Trophoblast cell (in vitro differentiated cells and primary cell): ENCODE measurements around the gene GDF11.
A peak's percentile ranks its signal among the peaks of the same experiment; 100 is the strongest.

Experiments
- DNase-seq, 2 donors: peaks; one replicate each; pipeline ENCODE4 v3.0.0-alpha.2; 2016
- H2AFZ ChIP-seq: 2 replicates; pipeline ENCODE4 v1.6.1; 2013; ENCODE audit warnings: low read length, moderate library complexity, mild to moderate bottlenecking; ENCODE audit not compliant: insufficient read depth, poor library complexity
- H2AK5ac ChIP-seq: 2 replicates; pipeline ENCODE4 v1.6.1; 2013; ENCODE audit warnings: mild to moderate bottlenecking, low read length
- H2BK120ac ChIP-seq: 2 replicates; pipeline ENCODE4 v1.6.1; 2013; ENCODE audit warnings: low read length, mild to moderate bottlenecking, moderate library complexity; ENCODE audit not compliant: insufficient read depth, poor library complexity
- H2BK12ac ChIP-seq: 2 replicates; pipeline ENCODE4 v1.6.1; 2013; ENCODE audit warnings: mild to moderate bottlenecking, low read length, moderate library complexity
- H2BK5ac ChIP-seq: 2 replicates; pipeline ENCODE4 v1.6.1; 2013; ENCODE audit warnings: low read length, low read depth, moderate library complexity, mild to moderate bottlenecking; ENCODE audit not compliant: poor library complexity
- H3K14ac ChIP-seq: 2 replicates; pipeline ENCODE4 v1.6.1; 2013; ENCODE audit warnings: mild to moderate bottlenecking, low read length
- H3K18ac ChIP-seq: 2 replicates; pipeline ENCODE4 v1.6.1; 2013; ENCODE audit warnings: mild to moderate bottlenecking, low read length
- H3K23ac ChIP-seq: 2 replicates; pipeline ENCODE4 v1.6.1; 2013; ENCODE audit warnings: low read length
- H3K27ac ChIP-seq: 2 replicates; pipeline ENCODE4 v1.5.1; 2013; ENCODE audit warnings: low read depth, mild to moderate bottlenecking, inconsistent platforms, low read length, moderate library complexity
- H3K27me3 ChIP-seq: 2 replicates; pipeline ENCODE4 v1.6.1; 2013; ENCODE audit warnings: inconsistent platforms, mild to moderate bottlenecking, low read length, moderate library complexity; ENCODE audit not compliant: insufficient read depth
- H3K36me3 ChIP-seq, 2 experiments: 1 replicate in 1 of 2; 2 replicates in 1 of 2; pipeline ENCODE4 v1.6.1; 2013; ENCODE audit warnings: low read length in 2 of 2, mild to moderate bottlenecking in 2 of 2, moderate library complexity in 1 of 2; ENCODE audit not compliant: insufficient read depth in 2 of 2, control insufficient read depth in 1 of 2
- H3K4ac ChIP-seq: 2 replicates; pipeline ENCODE4 v1.6.1; 2013; ENCODE audit warnings: low read depth, mild to moderate bottlenecking, low read length, moderate library complexity
- H3K4me1 ChIP-seq, 2 experiments: 1 replicate in 1 of 2; 2 replicates in 1 of 2; pipeline ENCODE4 v1.6.1; 2013; ENCODE audit warnings: low read length in 2 of 2, mild to moderate bottlenecking in 2 of 2, moderate library complexity in 1 of 2; ENCODE audit not compliant: insufficient read depth in 2 of 2, control insufficient read depth in 1 of 2
- H3K4me2 ChIP-seq: 2 replicates; pipeline ENCODE4 v1.6.1; 2013; ENCODE audit warnings: inconsistent platforms, mild to moderate bottlenecking, low read length, moderate library complexity
- H3K4me3 ChIP-seq: 2 replicates; pipeline ENCODE4 v1.5.1; 2013; ENCODE audit warnings: mild to moderate bottlenecking, low read depth, low read length, inconsistent platforms
- H3K79me1 ChIP-seq: one replicate; pipeline ENCODE4 v1.6.1; 2013; ENCODE audit warnings: low read length
- H3K79me2 ChIP-seq: 2 replicates; pipeline ENCODE4 v1.6.1; 2013; ENCODE audit warnings: low read length, mild to moderate bottlenecking; ENCODE audit not compliant: control insufficient read depth, insufficient read depth, poor library complexity
- H3K9ac ChIP-seq: 2 replicates; pipeline ENCODE4 v1.6.1; 2013; ENCODE audit warnings: mild to moderate bottlenecking, low read length
- H3K9me3 ChIP-seq: 2 replicates; pipeline ENCODE4 v1.6.1; 2013; ENCODE audit warnings: low read depth, mild to moderate bottlenecking, control low read depth, inconsistent platforms, low read length; ENCODE audit not compliant: insufficient read depth
- H4K12ac ChIP-seq: 2 replicates; pipeline ENCODE4 v1.6.1; 2013; ENCODE audit warnings: low read depth, mild to moderate bottlenecking, low read length, moderate library complexity
- H4K8ac ChIP-seq: 2 replicates; pipeline ENCODE4 v1.6.1; 2013; ENCODE audit warnings: low read depth, mild to moderate bottlenecking, low read length, moderate library complexity
- H4K91ac ChIP-seq: one replicate; pipeline ENCODE4 v1.6.1; 2013; ENCODE audit warnings: low read depth, mild to moderate bottlenecking, low read length, moderate library complexity
- WGBS: extraction: QIAGEN DNeasy Blood & Tissue Kit; methylation state at CpG from one replicate; pipeline ENCODE4 v1.1.7; 2013; ENCODE audit warnings: missing lambda C conversion rate; ENCODE audit not compliant: insufficient read length, insufficient coverage; ENCODE audit errors: extremely low coverage; 5-methylcytosine and 5-hydroxymethylcytosine counted together

The GDF11 gene

DNA sequence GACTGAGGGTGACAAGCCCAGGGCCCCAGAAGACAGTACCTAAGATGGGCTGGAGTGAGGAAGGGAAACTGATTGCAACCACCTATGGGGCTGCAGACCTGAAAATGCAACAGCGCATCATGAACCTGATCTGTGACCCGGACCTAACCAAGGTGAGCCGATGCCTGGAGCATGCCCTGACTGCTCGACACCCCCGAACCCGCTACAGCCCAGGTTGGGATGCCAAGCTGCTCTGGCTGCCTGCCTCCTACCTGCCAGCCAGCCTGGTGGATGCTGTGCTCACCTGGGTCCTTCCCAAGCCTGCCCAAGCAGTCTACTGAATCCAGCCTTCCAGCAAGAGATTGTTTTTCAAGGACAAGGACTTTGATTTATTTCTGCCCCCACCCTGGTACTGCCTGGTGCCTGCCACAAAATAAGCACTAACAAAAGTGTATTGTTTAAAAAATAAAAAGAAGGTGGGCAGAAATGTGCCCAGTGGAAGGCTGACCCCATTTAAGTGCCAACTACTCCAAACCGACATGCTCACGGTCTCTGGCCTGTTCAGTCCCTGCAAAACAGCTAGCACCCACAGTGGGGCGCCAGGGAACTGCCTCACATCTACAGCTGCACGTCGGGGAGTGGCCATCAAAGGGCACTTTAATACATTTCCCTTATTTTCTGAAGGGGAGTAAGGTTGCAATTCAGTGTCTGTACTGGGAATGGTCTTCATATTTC, 18.5 kb upstream of the GDF11 start:
- peaks cover 6 to 11% of the 10 kb centered on the region in 2 experiments for H3K4me1 ChIP-seq
- no peak overlapping the region for H3K27ac ChIP-seq
- DNase-seq = peak; percentile 40 to 52
- peaks cover 15% of the 10 kb centered on the region for H3K79me1 ChIP-seq
- no peak overlapping the region for H2BK12ac ChIP-seq
- no peak overlapping the region for H4K8ac ChIP-seq
- no peak overlapping the region for H3K14ac ChIP-seq
- no peak overlapping the region for H2BK5ac ChIP-seq
- H2AFZ ChIP-seq = no peak overlapping the region
- no peak overlapping the region for H2AK5ac ChIP-seq
- no peak overlapping the region for H3K4me3 ChIP-seq
- no peak overlapping the region for H3K4ac ChIP-seq
- peaks cover 20% of the 10 kb centered on the region for H3K79me2 ChIP-seq
- no CpG with 5 or more reads among the region's 11 CpGs for WGBS
- no peak overlapping the region for H3K18ac ChIP-seq
- H4K12ac ChIP-seq = no peak overlapping the region
- H3K9ac ChIP-seq = no peak overlapping the region
- H3K27me3 ChIP-seq = no peaks in the 10 kb centered on the region
- no peak overlapping the region for H3K23ac ChIP-seq
- no peaks in the 10 kb centered on the region for H3K9me3 ChIP-seq
- no peak overlapping the region for H4K91ac ChIP-seq
- peaks cover 35 to 41% of the 10 kb centered on the region in 2 experiments for H3K36me3 ChIP-seq
- H3K4me2 ChIP-seq = no peak overlapping the region
- no peak overlapping the region for H2BK120ac ChIP-seq

DNA sequence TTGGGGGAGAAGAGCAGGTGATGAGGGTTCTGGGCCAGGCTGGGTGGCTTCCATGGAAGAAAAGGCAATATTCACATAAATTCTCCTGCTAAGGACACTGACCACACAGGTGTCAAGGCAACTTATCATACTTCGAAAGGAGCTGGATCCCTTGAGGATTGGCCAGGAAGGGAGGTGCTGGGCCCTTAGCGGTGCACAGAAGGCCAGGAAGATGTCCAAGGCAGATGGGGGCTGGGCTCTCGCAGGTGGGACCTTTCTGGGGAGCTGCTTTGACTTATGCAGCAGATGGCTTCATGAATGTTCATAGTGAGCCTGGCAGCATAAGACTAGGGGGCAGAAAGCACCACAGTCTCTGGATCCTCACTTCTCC, 18.0 kb upstream of the GDF11 start:
- Histone ChIP-seq H3K36me3 (peaks cover 35 to 41% of the 10 kb centered on the region in 2 experiments), H3K23ac (no peak overlapping the region), H3K4me2 (no peak overlapping the region), H4K91ac (no peak overlapping the region), H3K27me3 (no peaks in the 10 kb centered on the region), H3K27ac (no peak overlapping the region), H3K9ac (no peak overlapping the region), H4K8ac (no peak overlapping the region), H3K79me1 (peaks cover 18% of the 10 kb centered on the region), H2BK5ac (no peak overlapping the region), H3K14ac (no peak overlapping the region), H2AFZ (no peak overlapping the region), H2AK5ac (no peak overlapping the region), H3K4ac (no peak overlapping the region), H3K79me2 (peaks cover 21% of the 10 kb centered on the region), H2BK12ac (no peak overlapping the region), H3K9me3 (no peaks in the 10 kb centered on the region), H4K12ac (no peak overlapping the region), H2BK120ac (no peak overlapping the region), H3K4me1 (peaks cover 8 to 14% of the 10 kb centered on the region in 2 experiments), H3K4me3 (no peak overlapping the region), H3K18ac (no peak overlapping the region)
- no peak for DNase-seq
- no CpG with 5 or more reads among the region's 3 CpGs for WGBS

DNA sequence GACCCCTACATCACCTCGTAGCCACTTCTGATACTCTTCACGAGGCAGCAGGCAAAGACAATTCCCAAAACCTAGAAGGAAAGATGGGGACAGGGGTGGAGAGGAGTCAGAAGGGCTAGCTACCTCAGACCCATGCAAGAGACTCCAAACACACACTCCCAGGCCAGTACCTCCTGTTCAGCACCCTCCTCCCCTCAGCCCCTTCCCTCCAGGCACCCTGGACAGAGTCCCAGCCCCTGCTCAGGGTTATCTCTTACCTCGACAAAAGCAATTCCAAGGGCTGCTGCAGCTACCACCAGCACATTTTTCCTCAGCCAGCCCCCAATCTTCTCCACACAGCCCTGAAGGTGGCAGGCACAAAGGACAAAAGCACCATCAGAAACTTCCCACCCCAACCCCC, 17.4 kb upstream of the GDF11 start:
- Histone ChIP-seq H4K8ac (no peak overlapping the region), H3K4me3 (no peak overlapping the region), H3K79me1 (peaks cover 18% of the 10 kb centered on the region), H3K9ac (no peak overlapping the region), H3K79me2 (peaks cover 21% of the 10 kb centered on the region), H2BK120ac (no peak overlapping the region), H3K36me3 (peaks cover 35 to 41% of the 10 kb centered on the region in 2 experiments), H4K12ac (no peak overlapping the region), H2BK5ac (no peak overlapping the region), H3K18ac (peak overlapping the region; percentile 12), H4K91ac (no peak overlapping the region), H3K4ac (no peak overlapping the region), H3K14ac (no peak overlapping the region), H3K4me1 (peaks cover 11 to 17% of the 10 kb centered on the region in 2 experiments), H3K27ac (no peak overlapping the region), H2AK5ac (no peak overlapping the region), H3K23ac (no peak overlapping the region), H3K27me3 (no peaks in the 10 kb centered on the region), H2AFZ (no peak overlapping the region), H3K9me3 (no peaks in the 10 kb centered on the region), H2BK12ac (no peak overlapping the region), H3K4me2 (no peak overlapping the region)
- no peak for DNase-seq
- no CpG with 5 or more reads among the region's 3 CpGs for WGBS

DNA sequence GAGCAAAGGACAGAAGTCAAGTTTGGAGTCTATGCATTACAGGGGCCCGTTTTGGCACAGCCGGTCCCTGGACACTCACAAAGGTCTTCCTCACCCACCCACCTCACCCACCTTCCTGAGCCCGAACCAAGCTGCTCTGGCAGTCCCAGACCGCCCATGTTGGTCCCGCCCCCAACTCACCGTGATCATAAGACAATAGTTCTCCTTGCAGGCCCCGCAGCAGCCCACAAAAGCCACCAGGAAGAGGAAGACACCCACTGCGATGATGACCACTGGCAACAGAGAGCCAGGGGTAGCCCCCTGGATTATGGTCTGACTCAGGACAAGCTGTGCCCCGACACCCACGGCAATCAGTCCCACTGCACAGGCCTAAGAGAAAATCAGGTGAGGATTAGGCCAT, 16.0 kb upstream of the GDF11 start:
- peak overlapping the region; percentile 34 for H3K4me3 ChIP-seq
- peak overlapping the region; percentile 78 for H3K9ac ChIP-seq
- peaks cover 21% of the 10 kb centered on the region for H3K79me2 ChIP-seq
- H4K91ac ChIP-seq = no peak overlapping the region
- peak overlapping the region; percentile 8 for H4K8ac ChIP-seq
- peak overlapping the region; percentile 31 for H3K18ac ChIP-seq
- H3K79me1 ChIP-seq = peaks cover 18% of the 10 kb centered on the region
- H3K9me3 ChIP-seq = no peaks in the 10 kb centered on the region
- no peak overlapping the region for H2AK5ac ChIP-seq
- H3K4me1 ChIP-seq = peaks cover 11 to 17% of the 10 kb centered on the region in 2 experiments
- no peak overlapping the region for H4K12ac ChIP-seq
- no peak for DNase-seq
- H3K36me3 ChIP-seq = peaks cover 35 to 41% of the 10 kb centered on the region in 2 experiments
- H3K14ac ChIP-seq = no peak overlapping the region
- H3K27ac ChIP-seq = peak overlapping the region; percentile 34
- no CpG with 5 or more reads among the region's 10 CpGs for WGBS
- H3K4me2 ChIP-seq = peak overlapping the region; percentile 62
- H3K23ac ChIP-seq = peak overlapping the region; percentile 45
- peak overlapping the region; percentile 5 for H2BK5ac ChIP-seq
- H2BK120ac ChIP-seq = no peak overlapping the region
- H2BK12ac ChIP-seq = no peak overlapping the region
- peak overlapping the region; percentile 36 for H3K4ac ChIP-seq
- H3K27me3 ChIP-seq = no peaks in the 10 kb centered on the region
- H2AFZ ChIP-seq = peak overlapping the region; percentile 13
